A673 (cell line): ENCODE data around the gene NHLRC4. TPM values are rescaled to one million over a fixed set of nuclear protein-coding genes. Genes with fewer than 3 reads are reported as not detected.

ENCODE experiments used
- BruUV-seq: library from RNA; stranded (reverse); fragments of 400-500 nt; replicated peaks from 2 replicates; lab custom pipeline; 2021; lab: Mats Ljungman, UMichigan
- CTCF ChIA-PET: fragments of 300-600 bp; sonication (Branson Sonifier 250); formaldehyde crosslinking; loops from one replicate; lab custom pipeline; 2022; ENCODE audit warnings: antibody characterized with exemption; lab: Charles Lee
- POLR2A ChIA-PET: fragments of 300-600 bp; sonication (Branson Sonifier 250); formaldehyde crosslinking; loops from one replicate; lab custom pipeline; 2022; ENCODE audit warnings: antibody characterized with exemption; ENCODE audit not compliant: low non-redundant PET; lab: Charles Lee
- DNase-seq: peaks from one replicate; pipeline ENCODE4 v3.0.0-alpha.2; 2015; ENCODE audit warnings: low spot score
- H3K27ac ChIP-seq: fragments of 200-600 bp; sonication (generic); 2 replicates; pipeline ENCODE4 v1.5.1; 2016; ENCODE audit warnings: mixed run types, low read depth, mild to moderate bottlenecking, mixed read lengths, antibody characterized with exemption, low read length; ENCODE audit not compliant: poor library complexity, severe bottlenecking
- H3K27me3 ChIP-seq: fragments of 200-600 bp; sonication (generic); replicated peaks from 2 replicates; pipeline ENCODE4 v1.6.1; 2017; ENCODE audit warnings: mixed run types, low read depth, mild to moderate bottlenecking, mixed read lengths, antibody characterized with exemption, low read length; ENCODE audit not compliant: insufficient read depth, poor library complexity
- H3K36me3 ChIP-seq: fragments of 200-600 bp; sonication (generic); 2 replicates; pipeline ENCODE4 v1.6.1; 2016; ENCODE audit warnings: mixed run types, mild to moderate bottlenecking, mixed read lengths, antibody characterized with exemption, low read length; ENCODE audit not compliant: insufficient read depth, poor library complexity, severe bottlenecking
- H3K4me1 ChIP-seq: fragments of 200-600 bp; sonication (generic); 2 replicates; pipeline ENCODE4 v1.6.1; 2017; ENCODE audit warnings: mixed run types, mild to moderate bottlenecking, mixed read lengths, antibody characterized with exemption, low read length; ENCODE audit not compliant: insufficient read depth, poor library complexity, severe bottlenecking
- H3K4me3 ChIP-seq: fragments of 200-600 bp; sonication (generic); 2 replicates; pipeline ENCODE4 v1.5.1; 2016; ENCODE audit warnings: low read depth, mixed run types, mild to moderate bottlenecking, mixed read lengths, low read length; ENCODE audit not compliant: poor library complexity, severe bottlenecking
- H3K9me3 ChIP-seq: fragments of 200-600 bp; sonication (generic); 2 replicates; pipeline ENCODE4 v1.6.1; 2016; ENCODE audit warnings: mixed run types, low read depth, mild to moderate bottlenecking, mixed read lengths, antibody characterized with exemption, low read length; ENCODE audit not compliant: poor library complexity, severe bottlenecking
- CTCF ChIP-seq: fragments of 300-800, 200-600 bp; sonication (generic); conservative IDR thresholded peaks from 2 replicates; pipeline ENCODE4 v1.5.1; 2017; ENCODE audit warnings: low read depth, mild to moderate bottlenecking, antibody characterized with exemption, low read length, moderate library complexity, mixed read lengths
- EZH2 ChIP-seq: fragments of 200-600 bp; sonication (generic); IDR thresholded peaks from 2 replicates; pipeline ENCODE4 v1.6.1; 2017; ENCODE audit warnings: borderline replicate concordance, low read depth, mild to moderate bottlenecking, mixed read lengths, antibody characterized with exemption, low read length; ENCODE audit not compliant: poor library complexity, severe bottlenecking
- intact Hi-C: fragments of 100-400 bp; cut with micrococcal nuclease; formaldehyde crosslinking; loops from one replicate; pipeline ENCODE4 v1.10.0; 2022; ENCODE audit not compliant: unreplicated experiment
- total RNA-seq: library from RNA; stranded (reverse); gene quantifications from 2 replicates; pipeline ENCODE4 v1.2.3, GENCODE V29; 2021

NHLRC4 gene
- total RNA-seq, 1 experiment from 2014 or later: 0.21 TPM

GRCh38 chr16:561413-561794 lies 5.4 kb upstream of the NHLRC4 start:
- no TSS peak for BruUV-seq
- H3K27ac ChIP-seq: no peak overlapping the region
- peaks cover 45% of the 10 kb centered on the region for H3K27me3 ChIP-seq
- H3K9me3 ChIP-seq: no peaks in the 10 kb centered on the region
- TF ChIP-seq EZH2 (no peak), CTCF (no peak)
- intact Hi-C loops: no loop called here
- H3K4me1 ChIP-seq: peaks cover 3% of the 10 kb centered on the region
- ChIA-PET CTCF (no interaction called here), POLR2A (no interaction called here)
- no peak overlapping the region for H3K4me3 ChIP-seq
- DNase-seq: no peak
- H3K36me3 ChIP-seq: no peaks in the 10 kb centered on the region

DNA sequence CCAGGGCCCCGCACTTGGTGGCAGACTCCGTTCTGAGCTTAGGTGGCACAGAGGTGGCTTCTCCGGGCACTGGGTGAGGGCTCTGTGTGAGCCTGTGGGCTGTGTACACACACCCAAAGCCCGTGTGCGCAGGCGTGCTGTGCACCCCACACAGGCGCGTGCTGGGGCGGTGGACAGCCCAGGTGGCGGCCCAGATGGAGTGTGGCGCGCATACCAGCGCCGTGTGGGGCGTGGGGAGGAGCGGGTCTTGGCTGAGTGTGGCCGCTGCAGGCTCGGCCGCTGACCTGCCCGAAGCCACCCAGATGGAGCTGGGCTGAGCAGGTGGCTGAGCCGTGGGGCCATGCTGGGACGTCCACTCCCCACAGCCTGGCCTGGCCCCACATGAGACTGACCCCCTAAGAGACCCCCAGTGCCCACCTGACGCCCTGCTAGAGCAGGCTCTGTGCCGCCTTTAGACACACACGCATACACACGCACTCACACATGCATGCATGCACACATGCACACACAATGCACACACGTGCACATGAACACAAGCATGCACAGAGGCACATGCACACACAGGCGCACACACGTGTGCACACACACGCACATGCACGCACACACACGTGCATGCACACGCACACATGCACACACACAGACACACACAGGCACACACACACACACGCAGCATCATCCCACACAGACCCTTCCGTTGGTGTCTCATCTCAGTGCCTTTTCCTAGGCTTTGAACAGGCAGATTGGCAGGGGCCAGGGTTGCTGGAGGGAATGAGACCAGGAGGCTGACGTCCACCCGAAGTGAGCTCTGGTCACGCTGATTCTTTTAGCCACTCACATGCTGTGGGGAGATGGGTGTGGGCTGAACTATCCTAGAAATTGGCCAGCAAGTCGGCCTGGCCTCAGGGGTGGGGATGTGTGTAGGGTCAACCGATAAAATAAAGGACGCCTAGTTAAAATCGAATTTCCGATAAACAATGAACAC lies 4.6 kb upstream of the NHLRC4 start:
- no TSS peak for BruUV-seq
- Histone ChIP-seq H3K36me3 (no peaks in the 10 kb centered on the region), H3K27ac (no peak overlapping the region), H3K27me3 (peaks cover 45% of the 10 kb centered on the region), H3K4me3 (no peak overlapping the region), H3K4me1 (peaks cover 11% of the 10 kb centered on the region), H3K9me3 (no peaks in the 10 kb centered on the region)
- ChIA-PET POLR2A (no interaction called here), CTCF (no interaction called here)
- TF ChIP-seq EZH2 (no peak), CTCF (no peak)
- intact Hi-C loops: no loop called here
- no peak for DNase-seq

DNA sequence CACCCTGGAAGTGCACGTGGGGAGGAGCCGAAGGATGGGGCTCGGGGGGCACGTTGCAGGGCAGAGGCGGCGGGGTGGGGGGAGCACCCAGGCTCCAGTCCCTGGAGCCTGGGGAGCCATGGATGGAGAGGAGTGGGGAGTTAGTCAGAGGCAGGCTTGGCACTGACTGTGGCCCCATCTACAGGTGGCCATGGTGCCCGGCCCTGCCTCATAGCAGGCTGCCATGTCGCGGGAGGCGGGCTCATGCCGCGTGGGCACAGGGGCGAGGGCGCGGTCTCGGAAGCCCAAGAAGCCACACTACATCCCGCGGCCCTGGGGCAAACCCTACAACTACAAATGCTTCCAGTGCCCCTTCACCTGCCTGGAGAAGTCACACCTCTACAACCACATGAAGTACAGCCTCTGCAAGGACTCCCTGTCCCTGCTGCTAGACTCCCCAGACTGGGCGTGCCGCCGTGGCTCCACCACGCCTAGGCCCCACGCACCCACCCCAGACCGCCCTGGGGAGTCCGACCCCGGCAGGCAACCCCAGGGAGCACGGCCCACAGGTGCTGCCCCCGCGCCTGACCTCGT lies 3.6 kb upstream of the NHLRC4 start:
- CTCF ChIA-PET: no interaction called here
- intact Hi-C loops: no loop called here
- H3K4me3 ChIP-seq: no peak overlapping the region
- peaks cover 11% of the 10 kb centered on the region for H3K4me1 ChIP-seq
- no peak overlapping the region for H3K27ac ChIP-seq
- no peaks in the 10 kb centered on the region for H3K36me3 ChIP-seq
- H3K9me3 ChIP-seq: no peaks in the 10 kb centered on the region
- no peak for TF ChIP-seq EZH2
- TF ChIP-seq CTCF: no peak
- DNase-seq: no peak
- BruUV-seq: no TSS peak
- H3K27me3 ChIP-seq: peaks cover 45% of the 10 kb centered on the region
- POLR2A ChIA-PET: no interaction called here
